ENCODE measurements around the gene ATAD2B. TPM values are rescaled to one million over a fixed set of nuclear protein-coding genes. Genes with fewer than 3 reads are reported as not detected.

ATAD2B gene
- total and polyA plus RNA-seq, 2 of the 8 experiments (the other 6 are each of a cell fraction or from before 2014, with no cell fraction given) = 3.4 to 16.1 TPM

GRCh38 chr2:23703037-23703582 is 223.8 kb downstream of the ATAD2B start:
- no peak overlapping the region for H3K56ac ChIP-seq (replicated peaks; ENCODE audit: insufficient read length, low read depth, low read length)
- no peak overlapping the region for H3K4me3 ChIP-seq (ENCODE audit: extremely low read depth in 1 of 4, insufficient read depth in 2 of 4, low read depth in 3 of 4, low read length in 4 of 4)
- ChIA-PET POLR2A (ENCODE audit: partially characterized antibody) (interaction anchor here (1.3 to 1.4 kb wide), 2 partner anchors 84 to 148 kb away, joined by 3 read pairs; no protein-coding TSS in a partner anchor), CTCF (ENCODE audit: partially characterized antibody) (interaction anchor here (0.5 to 1.9 kb wide), 8 partner anchors 10 to 1088 kb away, joined by 3 to 5 read pairs (median 3); no protein-coding TSS in a partner anchor)
- FAIRE-seq (no peak), DNase-seq (ENCODE audit: low read depth in 1 of 2, low spot score in 2 of 2) (peak in 1 of 2 experiments; percentile 41)
- H2BK5ac ChIP-seq (ENCODE audit: low read depth, low read length) = no peak overlapping the region
- H4K91ac ChIP-seq (replicated peaks; ENCODE audit: insufficient read length, low read length) = no peak overlapping the region
- no peak overlapping the region for H2BK120ac ChIP-seq (replicated peaks; ENCODE audit: low read depth, low read length)
- no peak for TF ChIP-seq ASH2L (IDR thresholded peaks at IDR 0.05; ENCODE audit: low read length)
- no peak for TF ChIP-seq CHD1 (IDR thresholded peaks at IDR 0.05; ENCODE audit: low read depth, low read length)
- TF ChIP-seq POLR2A (IDR thresholded peaks at IDR 0.05; ENCODE audit: control extremely low read depth in 1 of 2, low read depth in 2 of 2, low read length in 2 of 2) = no peak
- no peak for TF ChIP-seq GABPA (IDR thresholded peaks at IDR 0.05; ENCODE audit: borderline replicate concordance, insufficient read depth, low read length)
- H3K4me1 ChIP-seq (replicated peaks in 1 of 4; ENCODE audit: control insufficient read depth in 3 of 4, insufficient read depth in 4 of 4, low read length in 3 of 4) = peaks cover 0 to 13% (median 4%) of the 10 kb centered on the region in 4 experiments; a peak in 5 of 7 replicates
- no peaks in the 10 kb centered on the region for H3K23me2 ChIP-seq (ENCODE audit: low read depth, low read length)
- no peak overlapping the region for H3K27ac ChIP-seq (ENCODE audit: low read depth, low read length)
- WGBS, 2 experiments (ENCODE audit: extremely low coverage in 1 of 2, insufficient coverage in 1 of 2, insufficient read length in 1 of 2, insufficient replicate concordance in 2 of 2, low coverage in 1 of 2, low lambda C conversion rate in 2 of 2, missing lambda C conversion rate in 1 of 2) = 91% methylated on average over 17 of the region's 17 CpGs; no CpG with 5 or more reads in 1 of the 2 experiments
- no peak overlapping the region for H3K23ac ChIP-seq (ENCODE audit: insufficient read length)
- H3K79me1 ChIP-seq (ENCODE audit: low read depth, low read length) = no peaks in the 10 kb centered on the region
- H3K14ac ChIP-seq (ENCODE audit: insufficient read length) = no peak overlapping the region
- no peak overlapping the region for H3K4me2 ChIP-seq (ENCODE audit: insufficient read depth in 1 of 2, low read depth in 2 of 2, low read length in 2 of 2)
- H3K9ac ChIP-seq (replicated peaks in 1 of 4; ENCODE audit: extremely low read depth in 1 of 4, low read depth in 3 of 4, low read length in 3 of 4) = no peak overlapping the region
- no peak overlapping the region for H4K8ac ChIP-seq (ENCODE audit: extremely low read depth, insufficient read depth, low read length)
- H3K27me3 ChIP-seq (replicated peaks in 1 of 4; ENCODE audit: control insufficient read depth in 3 of 4, extremely low read depth in 1 of 4, insufficient read depth in 3 of 4, low read length in 3 of 4) = no peaks in the 10 kb centered on the region
- 0 out of 4 replicates have a peak, but pooled peaks cover 0 to 2% of the 10 kb centered on the region in 2 experiments for H3K9me3 ChIP-seq (ENCODE audit: insufficient read depth in 2 of 2, low read depth in 1 of 2, low read length in 1 of 2)
- H4K20me1 ChIP-seq (replicated peaks in 1 of 2; ENCODE audit: control insufficient read depth in 1 of 2, insufficient read depth in 2 of 2, low read length in 2 of 2) = peaks cover 0 to 2% of the 10 kb centered on the region in 2 experiments
- H2BK15ac ChIP-seq (ENCODE audit: low read length) = no peak overlapping the region
- no peak overlapping the region for H2BK12ac ChIP-seq (ENCODE audit: low read depth, low read length)
- no peak overlapping the region for H3K18ac ChIP-seq (ENCODE audit: extremely low read depth, low read length)
- H4K5ac ChIP-seq (ENCODE audit: insufficient read length, low read depth, low read length) = no peak overlapping the region
- no peak overlapping the region for H3K4ac ChIP-seq (replicated peaks; ENCODE audit: insufficient read length, low read depth, low read length)
- no peaks in the 10 kb centered on the region for H3K79me2 ChIP-seq (ENCODE audit: control insufficient read depth in 1 of 2, insufficient read depth in 2 of 2, low read length in 2 of 2)
- no peak overlapping the region for H2AFZ ChIP-seq (ENCODE audit: low read length)
- H2BK20ac ChIP-seq (ENCODE audit: low read length) = no peak overlapping the region
- no peaks in the 10 kb centered on the region for H3K36me3 ChIP-seq (ENCODE audit: control insufficient read depth in 2 of 4, insufficient read depth in 4 of 4, low read length in 3 of 4)
- 0 out of 2 replicates have a peak overlapping the region, but pooled peaks have one; percentile 61 for H2AK5ac ChIP-seq (ENCODE audit: low read depth, low read length)

All from H1 (cell line).